Measurements from ENCODE around the gene AKT2. TPM values are rescaled to one million over a fixed set of nuclear protein-coding genes. Genes with fewer than 3 reads are reported as not detected.

AKT2 gene
- total and polyA plus RNA-seq, 2 donors from 2014 or later: 75.0 to 154 TPM

DNA sequence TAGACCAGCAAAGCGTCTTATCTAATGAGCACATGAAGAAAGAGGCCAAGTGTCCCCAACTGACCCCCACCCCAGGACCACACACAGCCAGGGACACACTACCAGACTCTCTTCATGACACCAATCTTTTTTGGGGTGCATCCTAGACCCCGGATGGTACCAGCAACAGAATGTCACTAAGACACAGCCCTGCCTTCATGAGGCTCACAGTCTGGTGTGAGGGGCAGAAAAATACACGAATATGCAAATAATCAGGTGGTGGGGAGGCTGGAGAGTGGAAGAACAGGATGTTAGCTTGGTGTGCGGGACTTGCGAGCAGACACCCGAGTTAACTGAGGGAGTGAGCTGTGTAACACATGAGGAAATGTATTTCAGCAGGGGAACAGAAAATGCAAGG is 17.5 kb downstream of the AKT2 start:
- Histone ChIP-seq H3K27me3 (ENCODE audit: control insufficient read depth, insufficient read depth, low read length) (no peaks in the 10 kb centered on the region), H3K27ac (ENCODE audit: low read depth in 2 of 2, low read length in 2 of 2) (no peak overlapping the region), H3K9ac (ENCODE audit: low read length in 3 of 3) (no peak overlapping the region), H3K4me1 (ENCODE audit: control insufficient read depth in 2 of 3, insufficient read depth in 2 of 3, low read depth in 1 of 3, low read length in 3 of 3) (peaks cover 0 to 26% (median 20%) of the 10 kb centered on the region in 3 donors), H3K4me3 (ENCODE audit: low read length in 3 of 3) (peak overlapping the region in 1 of 3 donors; percentile 12), H3K36me3 (ENCODE audit: control insufficient read depth in 2 of 3, insufficient read depth in 3 of 3, low read length in 3 of 3) (peaks cover 0 to 18% (median 7%) of the 10 kb centered on the region in 3 donors), H3K9me3 (ENCODE audit: control insufficient read depth in 2 of 3, insufficient read depth in 1 of 3, low read length in 3 of 3) (no peaks in the 10 kb centered on the region)
- no peak for FAIRE-seq
- peak in 1 of 5 donors; percentile 19 for DNase-seq
- intact Hi-C loops (cut with DNase I): no loop called here
- TF ChIP-seq, protein P1, sequence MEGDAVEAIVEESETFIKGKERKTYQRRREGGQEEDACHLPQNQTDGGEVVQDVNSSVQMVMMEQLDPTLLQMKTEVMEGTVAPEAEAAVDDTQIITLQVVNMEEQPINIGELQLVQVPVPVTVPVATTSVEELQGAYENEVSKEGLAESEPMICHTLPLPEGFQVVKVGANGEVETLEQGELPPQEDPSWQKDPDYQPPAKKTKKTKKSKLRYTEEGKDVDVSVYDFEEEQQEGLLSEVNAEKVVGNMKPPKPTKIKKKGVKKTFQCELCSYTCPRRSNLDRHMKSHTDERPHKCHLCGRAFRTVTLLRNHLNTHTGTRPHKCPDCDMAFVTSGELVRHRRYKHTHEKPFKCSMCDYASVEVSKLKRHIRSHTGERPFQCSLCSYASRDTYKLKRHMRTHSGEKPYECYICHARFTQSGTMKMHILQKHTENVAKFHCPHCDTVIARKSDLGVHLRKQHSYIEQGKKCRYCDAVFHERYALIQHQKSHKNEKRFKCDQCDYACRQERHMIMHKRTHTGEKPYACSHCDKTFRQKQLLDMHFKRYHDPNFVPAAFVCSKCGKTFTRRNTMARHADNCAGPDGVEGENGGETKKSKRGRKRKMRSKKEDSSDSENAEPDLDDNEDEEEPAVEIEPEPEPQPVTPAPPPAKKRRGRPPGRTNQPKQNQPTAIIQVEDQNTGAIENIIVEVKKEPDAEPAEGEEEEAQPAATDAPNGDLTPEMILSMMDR (IDR thresholded peaks at IDR 0.05; ENCODE audit: borderline replicate concordance, extremely low read depth, insufficient read depth): no peak

DNA sequence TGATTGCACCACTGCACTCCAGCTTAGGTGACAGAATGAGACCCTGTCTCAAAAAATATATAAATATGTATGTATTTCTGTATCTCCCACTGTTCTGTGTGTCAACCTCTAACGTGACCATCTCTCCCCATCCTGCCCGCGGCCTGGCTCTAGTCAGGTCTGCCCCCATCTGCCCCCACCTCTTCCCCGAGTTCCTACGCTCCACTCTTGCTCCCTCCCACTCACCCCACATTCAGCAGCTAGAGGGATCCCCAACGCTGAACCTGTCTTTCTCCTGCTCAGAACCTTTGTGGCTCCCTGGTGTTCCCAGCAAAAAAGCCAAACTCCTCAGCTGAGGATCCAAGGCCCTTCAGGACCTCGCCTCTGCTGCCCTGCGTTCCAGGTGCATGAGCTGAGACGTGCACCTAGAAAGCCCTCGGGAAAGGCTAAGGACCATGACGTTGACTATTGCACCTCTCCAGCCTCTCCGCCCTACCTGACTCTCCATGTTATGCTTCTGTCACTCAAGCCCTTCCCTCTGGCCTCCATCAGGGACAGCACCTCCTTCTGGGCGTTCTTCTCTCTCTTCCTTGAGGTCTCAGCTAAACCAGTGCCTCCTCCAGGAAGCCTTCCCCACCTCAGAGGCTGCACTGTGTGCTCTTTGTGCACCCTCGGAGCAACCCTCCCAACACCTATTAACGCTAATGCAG is 18.1 kb downstream of the AKT2 start:
- TF ChIP-seq, protein P1 (IDR thresholded peaks at IDR 0.05; ENCODE audit: borderline replicate concordance, extremely low read depth, insufficient read depth): no peak
- no peaks in the 10 kb centered on the region for H3K9me3 ChIP-seq (ENCODE audit: control insufficient read depth in 2 of 3, insufficient read depth in 1 of 3, low read length in 3 of 3)
- FAIRE-seq: no peak
- peaks cover 0 to 26% (median 20%) of the 10 kb centered on the region in 3 donors for H3K4me1 ChIP-seq (ENCODE audit: control insufficient read depth in 2 of 3, insufficient read depth in 2 of 3, low read depth in 1 of 3, low read length in 3 of 3)
- H3K9ac ChIP-seq (ENCODE audit: low read length in 3 of 3): no peak overlapping the region
- peak in 1 of 5 donors; percentile 28 for DNase-seq
- no peak overlapping the region for H3K27ac ChIP-seq (ENCODE audit: low read depth in 2 of 2, low read length in 2 of 2)
- peaks cover 0 to 18% (median 8%) of the 10 kb centered on the region in 3 donors for H3K36me3 ChIP-seq (ENCODE audit: control insufficient read depth in 2 of 3, insufficient read depth in 3 of 3, low read length in 3 of 3)
- H3K27me3 ChIP-seq (ENCODE audit: control insufficient read depth, insufficient read depth, low read length): no peaks in the 10 kb centered on the region
- H3K4me3 ChIP-seq (ENCODE audit: low read length in 3 of 3): no peak overlapping the region
- intact Hi-C loops (cut with DNase I): no loop called here

DNA sequence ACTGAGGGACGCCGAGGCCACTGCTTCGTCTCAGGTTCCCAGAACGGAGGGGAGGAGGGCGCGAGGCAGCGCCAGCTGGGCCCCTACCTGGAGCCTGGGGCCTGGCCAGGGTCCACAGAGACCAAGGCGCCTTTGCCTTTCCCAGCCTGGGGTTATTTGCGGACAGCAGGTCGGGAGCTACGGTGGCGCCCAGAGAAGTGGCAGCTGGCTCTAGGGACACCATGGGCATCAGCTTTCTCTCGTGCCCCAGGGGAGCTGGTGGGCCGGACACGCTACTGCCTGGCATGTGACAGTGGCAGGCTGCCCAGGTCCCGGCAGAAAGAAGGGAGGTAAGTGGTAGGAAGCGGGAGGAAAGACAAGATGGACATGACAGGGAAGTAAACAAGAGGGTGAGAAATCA is 19.0 kb downstream of the AKT2 start:
- no peaks in the 10 kb centered on the region for H3K9me3 ChIP-seq (ENCODE audit: control insufficient read depth in 2 of 3, insufficient read depth in 1 of 3, low read length in 3 of 3)
- TF ChIP-seq, protein P1 (IDR thresholded peaks at IDR 0.05; ENCODE audit: borderline replicate concordance, extremely low read depth, insufficient read depth): no peak
- H3K27ac ChIP-seq (ENCODE audit: low read depth in 2 of 2, low read length in 2 of 2): no peak overlapping the region
- peaks cover 0 to 17% (median 8%) of the 10 kb centered on the region in 3 donors for H3K36me3 ChIP-seq (ENCODE audit: control insufficient read depth in 2 of 3, insufficient read depth in 3 of 3, low read length in 3 of 3)
- intact Hi-C loops (cut with DNase I): no loop called here
- no peaks in the 10 kb centered on the region for H3K27me3 ChIP-seq (ENCODE audit: control insufficient read depth, insufficient read depth, low read length)
- DNase-seq (peak in 4 of 5 donors; percentile 30 to 83 (median 38)), FAIRE-seq (no peak)
- H3K9ac ChIP-seq (ENCODE audit: low read length in 3 of 3): no peak overlapping the region
- peaks cover 0 to 26% (median 20%) of the 10 kb centered on the region in 3 donors for H3K4me1 ChIP-seq (ENCODE audit: control insufficient read depth in 2 of 3, insufficient read depth in 2 of 3, low read depth in 1 of 3, low read length in 3 of 3)
- H3K4me3 ChIP-seq (ENCODE audit: low read length in 3 of 3): no peak overlapping the region
